ENCODE data around the gene GGT7.
"Not testable (repeated sequence)": the region's sequence is repeated elsewhere in the genome, so short reads cannot be mapped to it uniquely, and the experiment has no call there.

Gene GGT7

DNA sequence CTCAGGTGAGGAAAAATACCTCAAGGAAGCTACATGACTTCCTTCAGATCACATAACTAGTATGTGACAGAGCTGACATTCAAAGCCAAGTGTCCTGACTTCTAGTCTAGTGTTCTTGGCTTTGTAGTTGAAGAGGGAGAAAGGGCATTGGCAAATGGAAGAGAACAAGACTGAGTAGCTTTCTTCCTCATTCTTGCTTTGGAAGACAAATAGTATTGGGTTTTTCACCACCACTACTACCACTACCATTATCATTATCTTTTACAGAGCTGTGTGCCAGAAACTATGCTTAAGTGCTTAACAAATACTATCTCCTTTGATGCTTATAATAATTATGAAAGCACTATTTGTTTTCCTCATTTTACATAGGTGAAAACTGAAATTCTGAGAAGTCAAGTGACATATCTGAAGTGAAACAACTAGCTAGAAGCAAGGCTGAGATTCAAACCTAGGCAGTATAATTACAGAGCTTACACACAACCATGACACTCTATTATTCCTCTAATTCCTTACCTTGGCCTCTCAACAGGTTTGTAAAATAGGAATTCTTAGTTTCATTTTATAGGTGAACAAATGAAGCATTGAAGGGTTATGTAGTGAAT lies 10.5 kb upstream of the GGT7 start:
- DNase-seq (ENCODE audit: low read depth in 2 of 3, low spot score in 1 of 3) = no peak

DNA sequence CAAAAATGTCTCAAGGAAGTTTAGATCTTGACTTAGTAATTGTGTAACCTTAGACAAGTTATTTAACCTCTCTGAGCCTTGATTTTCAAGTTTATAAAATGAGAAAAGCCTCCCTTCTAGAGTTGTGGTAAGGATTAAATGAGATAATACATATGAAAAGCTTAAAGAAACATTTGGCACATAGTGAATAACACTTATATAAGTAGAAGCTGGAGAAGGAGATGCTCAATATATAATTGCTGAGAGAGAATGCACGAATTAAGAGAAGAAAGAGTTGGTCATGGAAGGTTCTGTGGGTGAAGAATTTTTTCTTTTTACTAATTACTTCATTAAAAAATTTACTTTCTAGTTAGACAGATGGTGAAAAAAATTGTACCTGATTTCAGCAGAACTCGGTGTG lies 9.0 kb upstream of the GGT7 start:
- no peak for DNase-seq (ENCODE audit: low read depth in 2 of 3, low spot score in 1 of 3)

DNA sequence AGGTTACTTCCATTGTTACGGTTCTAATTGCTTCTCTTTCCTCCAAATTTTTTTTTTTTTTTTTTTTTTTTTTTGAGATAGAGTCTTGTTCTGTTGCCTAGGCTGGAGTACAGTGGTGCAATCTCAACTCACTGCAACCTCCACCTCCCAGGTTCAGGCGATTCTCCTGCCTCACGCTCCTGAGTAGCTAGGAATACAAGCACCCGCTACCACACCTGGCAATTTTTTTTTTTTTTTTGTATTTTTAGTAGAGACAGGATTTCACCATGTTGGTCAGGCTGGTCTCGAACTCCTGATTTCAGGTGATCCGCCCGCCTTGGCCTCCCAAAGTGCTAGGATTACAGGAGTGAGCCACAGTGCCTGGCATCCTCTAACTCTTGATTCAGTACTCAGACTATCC lies 8.3 kb upstream of the GGT7 start:
- DNase-seq (ENCODE audit: low read depth in 2 of 3, low spot score in 1 of 3) = not testable (repeated sequence)

DNA sequence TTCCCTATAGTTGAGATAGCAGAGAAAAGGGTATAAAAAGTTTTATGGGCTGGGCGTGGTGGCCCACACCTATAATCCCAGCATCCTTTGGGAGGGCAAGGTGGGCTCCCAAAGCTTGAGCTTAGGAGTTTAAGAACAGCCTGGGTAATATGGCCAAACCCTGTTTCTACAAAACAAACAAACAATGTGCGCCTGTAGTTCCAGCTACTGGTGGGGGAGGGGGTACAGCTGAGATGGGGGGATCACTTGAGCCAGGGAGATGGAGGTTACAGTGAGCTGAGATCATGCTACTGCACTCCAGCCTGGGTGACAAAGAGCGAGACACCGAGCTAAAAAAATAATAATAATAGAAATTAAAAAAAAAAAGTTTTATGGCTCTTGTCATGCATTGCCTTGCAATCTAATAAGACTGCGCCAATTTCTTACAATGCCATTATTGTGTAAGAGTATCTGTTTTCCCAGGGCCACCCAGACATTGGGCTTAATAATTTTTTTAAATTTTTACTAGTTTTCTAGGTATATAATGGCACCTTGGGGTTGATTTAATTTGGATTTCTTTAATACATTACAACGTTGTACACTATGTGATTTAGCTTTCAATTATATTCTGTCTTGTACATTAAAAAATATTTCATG lies 7.7 kb upstream of the GGT7 start:
- no peak for DNase-seq (ENCODE audit: low read depth in 2 of 3, low spot score in 1 of 3)

DNA sequence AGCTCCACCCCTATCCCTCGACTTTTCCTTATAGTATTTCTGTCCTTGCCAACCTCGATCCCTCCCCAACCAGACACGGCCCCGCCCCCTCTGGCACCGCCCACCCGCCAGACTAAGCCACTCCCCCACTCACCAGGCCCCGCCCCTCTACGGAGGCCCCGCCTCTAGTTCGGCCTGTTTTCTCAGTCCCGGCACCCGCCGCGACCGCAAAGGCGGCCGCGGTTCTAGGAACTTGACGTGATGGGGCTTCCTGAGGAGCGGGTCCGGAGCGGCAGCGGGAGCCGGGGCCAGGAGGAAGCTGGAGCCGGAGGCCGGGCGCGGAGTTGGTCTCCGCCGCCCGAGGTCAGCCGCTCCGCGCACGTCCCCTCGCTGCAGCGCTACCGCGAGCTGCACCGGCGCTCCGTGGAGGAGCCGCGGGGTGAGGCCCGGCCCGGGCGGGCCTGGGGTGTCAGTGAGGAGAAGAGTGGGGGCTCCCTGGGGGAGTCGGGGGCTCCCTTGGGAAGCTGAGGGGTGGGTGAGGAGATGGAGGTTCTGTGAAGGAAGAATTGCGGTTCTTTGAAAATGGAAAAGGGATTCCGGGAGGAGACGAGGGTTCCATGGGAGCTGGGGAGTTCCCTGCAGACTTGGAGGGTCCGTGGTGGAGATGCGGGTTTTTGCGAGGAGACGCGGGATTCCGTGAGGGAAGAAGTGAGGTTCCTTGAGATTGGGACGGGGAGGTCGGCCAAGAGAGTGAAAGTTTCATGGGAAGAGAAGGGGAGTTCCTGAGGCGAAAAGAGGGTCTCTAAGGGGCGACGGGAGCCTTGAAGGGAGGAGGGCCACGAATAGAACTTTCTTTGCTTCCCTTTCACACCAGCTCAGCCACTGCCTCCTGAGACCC lies 4.0 kb upstream of the GGT7 start, which contains the start of gene ACSS2:
Gene ACSS2 (plus strand): TSS at position 207 of the 877 bp plus-strand sequence. CDS start 34 bp downstream, at position 241.
- DNase-seq (ENCODE audit: low read depth in 2 of 3, low spot score in 1 of 3) = peak; percentile 97 to 100 (median 98)

DNA sequence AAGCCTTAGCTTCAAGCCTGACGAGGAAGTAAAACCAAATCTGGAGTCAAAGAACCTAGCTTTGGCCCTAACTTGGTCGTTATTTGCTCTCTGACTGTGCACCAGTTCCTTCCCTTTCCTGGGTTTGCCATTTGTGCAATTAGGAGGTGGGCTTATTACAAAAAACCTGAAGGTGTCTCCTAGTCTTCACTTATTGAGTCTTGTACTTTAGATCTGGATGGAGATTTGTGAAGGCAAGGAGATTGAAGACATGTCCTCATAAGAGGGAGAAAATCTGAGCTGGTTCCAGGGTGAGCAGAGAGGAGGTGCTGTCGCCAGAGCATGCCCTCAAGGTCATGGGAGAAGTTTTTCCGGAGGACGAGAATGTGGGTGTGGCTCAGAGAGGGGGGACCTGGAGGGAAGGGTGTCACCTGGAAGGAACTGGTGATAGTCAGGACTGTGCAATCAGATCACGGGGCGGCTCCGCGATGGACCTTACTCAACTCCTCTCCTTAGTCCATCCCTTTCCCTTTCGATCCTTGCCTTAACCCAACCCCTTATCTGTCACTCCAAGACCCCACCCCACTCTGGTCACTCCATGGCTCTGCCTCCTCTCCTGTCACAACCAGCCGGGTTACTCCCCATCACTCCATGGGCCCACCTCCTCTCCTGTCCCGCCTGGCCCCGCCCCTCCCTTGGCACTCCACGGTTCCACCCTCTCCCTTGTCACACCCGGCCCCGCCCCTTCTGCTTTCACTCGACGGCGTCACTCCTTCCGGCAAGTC lies 3.2 kb upstream of the GGT7 start:
- no peak for DNase-seq (ENCODE audit: low read depth in 2 of 3, low spot score in 1 of 3)

DNA sequence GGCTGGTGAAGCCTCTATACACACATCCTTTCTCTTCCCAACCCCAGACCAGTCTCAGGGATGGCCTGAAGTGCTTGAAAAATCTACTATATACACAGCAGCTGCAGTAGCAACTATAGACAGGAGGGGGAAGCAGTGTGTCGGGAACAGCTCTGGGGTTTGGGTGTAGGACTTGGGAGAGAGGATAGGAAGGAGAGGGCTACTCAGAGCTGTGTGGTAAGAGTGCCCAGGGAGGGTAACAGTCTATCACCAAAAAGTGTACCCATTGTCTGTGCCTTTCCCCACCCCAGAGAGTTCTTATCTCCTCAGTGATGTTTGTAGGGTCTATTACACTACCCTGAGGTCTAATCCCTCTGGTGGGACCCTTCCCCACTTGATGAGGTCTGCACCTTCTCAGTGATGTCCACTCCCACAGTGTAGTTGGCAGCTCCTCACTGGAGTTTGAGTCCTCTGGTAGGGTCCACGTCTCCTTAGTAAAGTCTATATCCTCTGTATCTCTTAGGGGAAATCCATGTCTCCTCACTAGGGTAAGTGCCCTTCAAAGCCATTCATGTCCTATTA lies 1.5 kb upstream of the GGT7 start:
- peak; percentile 44 to 73 (median 53) for DNase-seq (ENCODE audit: low read depth in 2 of 3, low spot score in 1 of 3)

DNA sequence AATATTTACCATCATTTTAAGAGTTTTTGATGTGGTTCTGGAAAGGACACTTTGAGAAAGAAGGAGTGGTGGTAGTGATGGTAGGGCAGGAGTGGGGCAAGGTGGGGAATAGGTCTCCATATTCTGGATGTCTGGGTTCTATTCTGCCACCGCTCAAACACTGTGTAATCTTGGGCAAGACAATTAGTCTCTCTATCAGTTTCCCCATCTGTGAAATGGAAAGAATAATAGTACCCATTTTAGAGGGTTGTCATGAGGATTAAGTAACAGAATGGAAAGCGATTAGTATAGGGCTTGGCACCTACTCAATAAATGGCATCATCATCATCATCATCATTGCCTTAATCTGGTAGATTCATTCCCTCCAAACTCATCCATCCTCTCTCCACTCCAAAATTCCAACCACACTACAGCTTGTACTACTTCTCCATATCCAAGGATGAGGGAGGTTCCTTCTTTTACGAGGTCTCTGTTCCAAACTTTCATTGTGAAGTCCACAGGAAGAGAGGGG lies 982 bp upstream of the GGT7 start:
- DNase-seq (ENCODE audit: low read depth in 2 of 3, low spot score in 1 of 3) = no peak

DNA sequence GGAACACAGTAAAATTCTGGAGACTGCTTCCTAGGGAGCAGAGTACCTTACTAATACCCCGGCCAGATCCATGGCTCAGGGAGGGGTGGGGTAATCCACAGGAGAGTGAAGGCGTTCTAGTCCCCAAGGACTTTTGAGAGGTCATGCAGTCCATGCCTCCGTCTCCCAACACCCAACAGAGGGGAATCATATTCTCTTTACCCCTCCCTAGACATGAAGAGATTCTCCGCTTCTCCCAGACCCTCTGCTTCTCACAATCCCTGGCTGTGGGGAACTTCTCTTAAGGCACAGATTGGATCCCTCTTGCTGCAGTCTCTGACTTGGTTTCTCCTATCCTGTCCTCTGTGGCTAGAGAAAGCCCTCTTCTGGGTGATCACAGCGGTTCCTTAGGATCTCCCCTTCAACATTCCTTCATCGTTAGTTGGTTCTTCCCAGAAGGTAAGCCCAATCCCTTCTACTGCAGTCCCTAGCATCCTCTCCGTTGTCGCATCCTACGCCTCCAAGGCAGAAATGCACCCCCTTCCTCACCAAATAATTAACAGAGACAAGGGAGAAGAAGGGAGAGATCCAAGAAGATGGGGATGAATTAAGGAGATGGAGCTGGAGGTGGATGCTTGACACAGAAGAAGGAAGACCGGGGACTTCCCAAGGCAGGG lies 562 bp downstream of the GGT7 start:
- no peak for DNase-seq (ENCODE audit: low read depth in 2 of 3, low spot score in 1 of 3)

DNA sequence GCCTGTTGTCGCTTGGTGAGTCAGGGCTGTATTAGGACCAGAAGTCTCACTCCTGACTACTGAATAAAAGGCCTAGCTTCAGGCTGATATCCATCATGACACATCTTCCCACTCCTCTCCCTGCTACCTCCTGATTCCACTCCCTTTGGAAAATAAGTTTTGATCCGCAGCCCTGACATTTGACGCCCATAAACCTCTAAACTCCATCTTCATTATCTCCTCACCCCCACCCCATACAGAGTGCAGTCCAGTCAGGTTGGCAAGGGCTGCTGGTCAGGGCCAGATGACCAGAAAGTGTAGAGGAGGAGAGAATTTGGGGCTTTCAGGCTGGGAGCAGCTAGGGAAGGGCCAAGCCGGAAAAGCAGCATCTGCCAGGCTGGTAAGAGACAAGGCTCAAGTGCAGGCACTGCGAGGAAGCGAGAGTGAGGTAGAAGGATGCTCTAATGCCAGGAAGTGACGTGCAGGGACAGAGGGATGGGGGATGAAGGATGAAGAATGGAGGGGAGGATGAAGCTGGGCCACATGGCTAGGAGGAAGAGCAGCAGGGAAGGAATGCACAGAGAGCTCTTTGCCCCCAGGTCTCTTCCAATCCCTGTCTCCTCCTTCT lies 1.2 kb downstream of the GGT7 start:
- no peak for DNase-seq (ENCODE audit: low read depth in 2 of 3, low spot score in 1 of 3)

DNA sequence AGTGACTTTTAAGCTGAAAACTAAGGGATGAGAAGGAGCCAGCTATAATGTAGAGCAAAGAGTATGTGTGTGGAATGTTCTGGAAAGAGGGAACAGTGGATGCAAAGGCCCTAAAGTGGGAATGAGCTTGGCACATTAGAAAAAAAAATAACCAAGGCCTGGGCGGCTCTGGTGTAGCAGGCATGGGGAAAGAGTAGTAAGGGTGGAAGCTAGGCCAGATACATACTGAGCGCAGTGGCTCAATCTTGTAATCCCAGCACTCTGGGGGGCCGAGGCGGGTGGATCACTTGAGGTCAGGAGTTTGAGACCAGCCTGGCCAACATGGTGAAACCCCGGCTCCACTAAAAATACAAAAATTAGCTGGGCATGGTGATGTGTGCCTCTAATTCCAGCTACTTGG lies 8.4 kb downstream of the GGT7 start:
- no peak for DNase-seq (ENCODE audit: low read depth in 2 of 3, low spot score in 1 of 3)

DNA sequence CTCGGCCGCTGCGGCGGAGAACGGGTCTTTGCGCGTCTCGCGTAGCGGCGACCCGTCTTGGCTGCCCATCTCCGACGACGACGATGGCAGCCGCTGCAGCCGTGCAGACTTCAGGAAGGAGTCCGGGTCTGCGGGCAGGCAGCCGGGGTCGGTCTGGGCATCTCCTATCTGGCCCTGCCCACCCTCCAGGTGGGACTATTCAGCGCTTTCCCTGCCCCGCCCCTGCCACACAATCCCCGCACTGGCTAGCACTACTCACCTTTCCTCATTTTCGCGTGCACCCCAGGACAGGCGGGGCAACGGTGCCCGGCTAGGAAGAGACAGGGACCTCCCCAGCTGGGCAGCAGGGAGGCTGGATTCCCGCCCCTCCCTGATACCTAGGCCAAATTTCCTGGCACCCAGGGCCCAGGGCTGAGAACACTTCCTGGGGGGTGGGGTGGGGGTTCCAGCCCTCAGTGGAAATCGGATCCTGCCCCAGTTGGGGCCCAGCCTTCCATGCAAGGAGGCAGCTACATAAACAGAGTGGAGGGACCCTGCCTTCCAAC lies 9.2 kb downstream of the GGT7 start:
- DNase-seq (ENCODE audit: low read depth in 2 of 3, low spot score in 1 of 3) = no peak

DNA sequence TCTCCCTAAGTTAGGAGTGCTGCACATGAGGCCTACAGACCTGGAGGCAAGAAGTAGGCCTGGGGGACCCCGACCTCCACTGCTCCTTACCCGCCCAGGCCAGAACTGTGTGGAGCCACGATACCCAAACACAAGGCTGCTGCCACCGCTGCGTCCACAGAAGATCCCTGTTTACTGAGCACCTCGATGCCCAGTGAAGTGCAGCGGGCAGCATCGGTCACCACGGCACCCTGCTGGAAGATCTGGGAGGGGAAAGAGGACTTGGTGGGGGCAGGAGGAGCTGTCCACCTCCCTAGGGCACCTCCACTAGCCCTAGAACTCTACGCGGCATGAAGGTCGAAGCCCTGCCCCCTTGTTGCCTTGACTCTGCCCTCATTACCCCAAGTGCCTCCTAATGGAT lies 9.9 kb downstream of the GGT7 start:
- DNase-seq (ENCODE audit: low read depth in 2 of 3, low spot score in 1 of 3) = no peak

DNA sequence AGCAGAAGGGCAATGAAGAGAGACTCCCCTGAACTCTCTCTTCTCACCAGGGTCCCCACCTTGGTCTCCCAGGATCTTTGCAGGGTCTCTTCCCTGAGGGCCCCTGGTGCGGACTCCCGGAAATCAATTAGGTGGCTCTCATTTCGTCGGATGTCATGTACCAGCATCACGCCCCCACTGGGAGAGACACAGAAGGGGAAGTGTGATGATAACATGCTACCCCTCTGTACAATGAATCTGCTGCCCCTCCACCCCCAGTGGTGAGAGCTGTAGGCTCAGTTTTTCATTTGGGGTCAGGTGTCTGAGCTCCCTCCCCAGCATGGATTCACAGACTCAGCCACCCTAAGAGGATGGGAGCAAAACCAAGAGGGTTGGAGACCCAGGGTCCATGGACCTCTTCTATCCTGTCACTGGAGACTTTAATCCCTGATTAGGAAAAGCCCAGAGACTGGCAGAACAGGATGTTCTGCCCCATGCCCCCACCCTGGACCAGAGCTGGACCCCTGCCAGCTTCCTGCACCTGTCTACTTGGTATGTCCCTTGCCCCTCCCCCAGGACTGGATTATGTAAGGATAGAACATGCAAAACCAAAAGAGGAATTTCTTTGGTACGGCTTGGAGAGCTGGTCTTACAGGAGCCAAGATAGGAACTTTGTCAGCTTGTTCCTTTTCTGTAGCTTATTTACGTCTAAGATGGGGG lies 11.1 kb downstream of the GGT7 start:
- DNase-seq (ENCODE audit: low read depth in 2 of 3, low spot score in 1 of 3) = no peak

DNA sequence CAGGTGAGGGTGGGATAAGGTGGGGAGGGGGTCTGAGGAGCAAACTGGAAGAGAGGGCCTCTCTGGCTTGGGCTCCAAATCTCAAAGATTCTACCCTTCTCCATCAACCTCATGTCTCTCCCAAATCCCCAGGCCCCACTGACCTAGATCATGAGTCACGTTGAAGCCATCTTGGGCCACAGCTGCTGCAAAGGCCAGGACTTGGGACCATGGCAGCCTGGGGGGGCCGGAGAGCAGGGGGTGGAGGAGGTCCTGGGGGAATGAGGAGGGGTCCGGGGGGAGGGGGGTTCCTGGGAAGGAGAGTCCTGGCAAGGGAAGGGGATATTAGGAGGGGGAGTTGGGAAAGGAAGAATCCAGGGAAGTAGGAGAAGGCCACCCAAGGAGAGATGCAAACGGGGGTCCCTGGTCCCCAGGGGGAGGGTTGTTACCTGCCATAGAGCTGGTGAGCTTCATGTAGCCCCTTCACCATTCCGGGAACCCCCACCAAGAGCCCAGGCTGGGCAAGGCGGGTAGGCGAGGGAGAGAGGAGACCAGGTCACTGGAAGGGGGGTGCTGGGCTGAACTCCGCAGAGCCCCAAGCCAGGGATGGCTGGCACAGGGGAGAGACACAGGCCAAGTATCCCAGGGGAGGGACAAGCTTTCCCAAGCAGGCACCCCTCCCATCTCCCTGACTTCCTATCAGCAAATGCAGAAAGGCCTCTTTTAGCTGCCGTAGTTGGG lies 12.7 kb downstream of the GGT7 start:
- no peak for DNase-seq (ENCODE audit: low read depth in 2 of 3, low spot score in 1 of 3)

DNA sequence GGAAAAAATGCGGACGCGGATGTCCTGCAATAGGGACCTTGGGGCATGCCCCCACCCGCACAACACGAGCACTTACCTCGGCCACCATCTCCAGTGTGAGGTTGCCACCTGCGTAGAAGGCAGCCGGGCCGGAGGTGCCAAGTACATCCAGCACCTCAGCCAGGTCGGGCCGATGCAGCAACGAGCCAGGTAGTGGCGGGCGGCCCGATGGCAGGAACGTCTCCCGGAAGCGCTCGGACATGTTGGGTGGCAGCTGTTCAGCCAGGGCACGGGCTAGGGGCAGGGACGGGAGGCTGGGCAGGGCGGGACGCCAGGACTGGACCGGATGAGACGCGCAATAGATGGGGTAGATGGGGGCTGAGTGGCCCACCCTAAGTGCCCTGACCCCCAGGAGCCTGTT lies 13.3 kb downstream of the GGT7 start:
- no peak for DNase-seq (ENCODE audit: low read depth in 2 of 3, low spot score in 1 of 3)

DNA sequence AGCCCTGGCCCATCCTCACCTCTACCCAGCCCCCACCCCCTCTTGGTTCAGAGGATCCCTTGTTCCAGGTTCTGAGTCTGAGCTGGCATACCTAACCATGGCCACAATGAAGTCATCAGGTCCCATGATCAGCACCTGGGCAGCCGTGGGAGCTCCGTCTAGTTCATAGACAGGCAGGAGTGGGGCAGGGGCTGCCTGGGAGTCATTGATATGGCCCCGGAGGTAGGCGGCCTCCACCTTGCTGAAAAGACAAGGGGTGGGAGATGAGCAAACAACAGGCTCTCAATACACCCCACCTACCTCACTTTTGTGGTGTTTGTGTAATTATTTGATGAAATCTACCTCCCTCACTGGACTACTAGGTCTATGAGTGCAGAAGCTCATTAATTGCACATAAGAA lies 20.4 kb downstream of the GGT7 start:
- no peak for DNase-seq (ENCODE audit: low read depth in 2 of 3, low spot score in 1 of 3)

DNA sequence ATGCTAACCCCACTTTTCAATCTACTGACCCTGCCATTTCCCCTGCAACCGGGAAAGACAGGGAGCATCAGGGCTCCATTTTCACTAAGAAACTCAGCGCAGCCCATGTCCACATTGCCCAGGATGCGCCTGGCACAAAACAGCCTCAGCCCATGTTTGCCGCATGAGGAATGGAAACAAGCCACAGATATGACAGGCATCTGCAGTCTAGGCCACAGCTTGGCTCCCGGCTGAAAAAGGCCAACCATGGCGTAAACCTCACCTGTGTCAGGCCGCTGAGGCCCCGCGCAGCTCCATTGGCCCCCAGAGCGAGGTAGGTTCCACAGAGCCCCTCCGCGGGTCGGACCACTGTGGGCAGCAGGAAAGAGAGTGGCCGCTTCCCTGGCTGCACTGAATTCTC lies 21.7 kb downstream of the GGT7 start:
- no peak for DNase-seq (ENCODE audit: low read depth in 2 of 3, low spot score in 1 of 3)

Data from stimulated activated CD4-positive, alpha-beta T cell treated with anti-CD3 and anti-CD28 coated beads, Interleukin-12 subunit alpha, Interleukin-12 subunit beta, amount 100 ng/mL, for 48 hours (primary cell).